HCT116 (cell line): ENCODE results near the gene SENP6. TPM values are rescaled to one million over a fixed set of nuclear protein-coding genes. Genes with fewer than 3 reads are reported as not detected.

ENCODE experiments used
- ATAC-seq: fragments of 200-7000 bp; cut with Tn5 transposase; 2 replicates; pipeline ENCODE4 v1.9.1; 2020; ENCODE audit warnings: mild to moderate bottlenecking, moderate library complexity
- BruUV-seq: library from RNA; stranded (reverse); fragments of 400-500 nt; replicated peaks from 2 replicates; lab custom pipeline; 2021; lab: Mats Ljungman, UMichigan
- CTCF ChIA-PET: fragments of 300-600 bp; sonication (Branson Sonifier 250); formaldehyde crosslinking; loops from one replicate; lab custom pipeline; 2021; ENCODE audit warnings: antibody characterized with exemption; lab: Charles Lee
- POLR2A ChIA-PET: fragments of 300-600, 350-600 bp; sonication (Branson Sonifier 250); formaldehyde crosslinking; loops from one replicate; lab custom pipeline; 2021; ENCODE audit warnings: antibody characterized with exemption; lab: Charles Lee
- RAD21 ChIA-PET, 2 experiments: fragments of 300-600 bp; sonication (Branson Sonifier 250); formaldehyde crosslinking; loops; one replicate each; lab custom pipeline; 2023; ENCODE audit warnings: low total read pairs in 2 of 2; ENCODE audit not compliant: uncharacterized antibody in 2 of 2, unreplicated experiment in 2 of 2, low non-redundant PET in 1 of 2; lab: Charles Lee
- DNase-seq: peaks from one replicate; pipeline ENCODE4 v3.0.0-alpha.2; 2010; ENCODE audit warnings: low read depth, low spot score
- H2AFZ ChIP-seq: fragments of 200-600 bp; shearing (Covaris generic), sonication (generic); 2 replicates; pipeline ENCODE4 v1.6.1; 2017; ENCODE audit warnings: low read depth, mixed run types, mixed read lengths, antibody characterized with exemption, low read length; ENCODE audit not compliant: poor library complexity, severe bottlenecking
- H3K27ac ChIP-seq: 2 replicates; pipeline ENCODE4 v1.5.1; 2012; ENCODE audit warnings: low read depth, low read length
- H3K27me3 ChIP-seq: fragments of 200-600 bp; sonication (generic); 2 replicates; pipeline ENCODE4 v1.6.1; 2016; ENCODE audit warnings: mixed run types, low read length, mixed read lengths; ENCODE audit not compliant: insufficient read depth
- H3K36me3 ChIP-seq, 2 experiments: fragments of 200-500 bp in 1 of 2; fragments of 200-600 bp in 1 of 2; sonication (Bioruptor generic) in 1 of 2; sonication (generic) in 1 of 2; 2 replicates each; pipeline versions ENCODE4 v1.5.1 to v1.6.1; 2014 to 2016; ENCODE audit warnings: low read length in 2 of 2, inconsistent platforms in 1 of 2, mixed read lengths in 1 of 2, mixed run types in 1 of 2; ENCODE audit not compliant: insufficient read depth in 2 of 2, control insufficient read depth in 1 of 2
- H3K4me1 ChIP-seq, 2 experiments: fragments of 200-600 bp in 1 of 2; sonication (generic) in 1 of 2; 2 replicates each; pipeline versions ENCODE4 v1.5.1 to v1.6.1; 2012 to 2017; ENCODE audit warnings: low read length in 2 of 2, inconsistent platforms in 1 of 2, mild to moderate bottlenecking in 1 of 2, mixed read lengths in 1 of 2, mixed run types in 1 of 2, moderate library complexity in 1 of 2; ENCODE audit not compliant: insufficient read depth in 2 of 2, control insufficient read depth in 1 of 2
- H3K4me2 ChIP-seq: fragments of 200-600 bp; sonication (generic); 2 replicates; pipeline ENCODE4 v1.6.1; 2017; ENCODE audit warnings: mixed run types, low read length, mixed read lengths
- H3K4me3 ChIP-seq, 2 experiments: fragments of 200-600 bp in 1 of 2; sonication (generic) in 1 of 2; replicated peaks in 1 of 2; 2 replicates each; pipeline ENCODE4 v1.5.1; 2011 to 2016; ENCODE audit warnings: low read length in 2 of 2, control low read depth in 1 of 2, low read depth in 1 of 2, mild to moderate bottlenecking in 1 of 2, mixed read lengths in 1 of 2, mixed run types in 1 of 2
- H3K79me2 ChIP-seq: fragments of 200-600 bp; sonication (generic); 2 replicates; pipeline ENCODE4 v1.6.1; 2017; ENCODE audit warnings: mild to moderate bottlenecking, mixed run types, low read length, moderate library complexity, mixed read lengths; ENCODE audit not compliant: insufficient read depth
- H3K9ac ChIP-seq: fragments of 200-600 bp; sonication (generic); 2 replicates; pipeline ENCODE4 v1.6.1; 2016; ENCODE audit warnings: low read length, mixed read lengths
- H3K9me2 ChIP-seq: fragments of 200-600 bp; sonication (generic), shearing (Covaris generic); 2 replicates; pipeline ENCODE4 v1.6.1; 2017; ENCODE audit warnings: mixed run types, mild to moderate bottlenecking, moderate library complexity; ENCODE audit not compliant: insufficient read depth
- H3K9me3 ChIP-seq, 2 experiments: fragments of 200-500 bp in 1 of 2; fragments of 200-600 bp in 1 of 2; sonication (Bioruptor generic) in 1 of 2; sonication (generic) in 1 of 2; 2 replicates each; pipeline ENCODE4 v1.6.1; 2014 to 2017; ENCODE audit warnings: low read length in 2 of 2, mixed read lengths in 2 of 2, inconsistent platforms in 1 of 2, low read depth in 1 of 2, mild to moderate bottlenecking in 1 of 2, mixed run types in 1 of 2, moderate library complexity in 1 of 2; ENCODE audit not compliant: control insufficient read depth in 1 of 2, insufficient read depth in 1 of 2
- H4K20me1 ChIP-seq: fragments of 200-600 bp; sonication (generic), shearing (Covaris generic); 2 replicates; pipeline ENCODE4 v1.6.1; 2017; ENCODE audit warnings: mixed run types, mild to moderate bottlenecking, moderate library complexity; ENCODE audit not compliant: insufficient read depth
- CBX3 ChIP-seq: IDR thresholded peaks from 2 replicates; pipeline ENCODE4 v1.6.1; 2012; ENCODE audit warnings: low read depth
- CEBPB ChIP-seq: IDR thresholded peaks from 2 replicates; pipeline ENCODE4 v1.6.1; 2012; ENCODE audit warnings: low read depth
- CTCF ChIP-seq, 3 experiments: fragments of 200-600 bp in 1 of 3; sonication (generic) in 1 of 3; IDR thresholded peaks in 2 of 3; conservative IDR thresholded peaks in 1 of 3; 2 replicates each; pipeline ENCODE4 v1.5.1; 2012 to 2017; ENCODE audit warnings: low read depth in 2 of 3, low read length in 2 of 3, antibody characterized with exemption in 1 of 3, borderline replicate concordance in 1 of 3, control low read depth in 1 of 3, mild to moderate bottlenecking in 1 of 3, mixed read lengths in 1 of 3, mixed run types in 1 of 3, moderate library complexity in 1 of 3; ENCODE audit not compliant: insufficient read depth in 1 of 3
- EGR1 ChIP-seq: IDR thresholded peaks from 2 replicates; pipeline ENCODE4 v1.6.1; 2012; ENCODE audit warnings: low read depth
- ELF1 ChIP-seq: IDR thresholded peaks from 2 replicates; pipeline ENCODE4 v1.6.1; 2012; ENCODE audit warnings: low read depth, borderline replicate concordance
- EZH2 ChIP-seq: fragments of 200-600 bp; sonication (generic); IDR thresholded peaks from 2 replicates; pipeline ENCODE4 v1.6.1; 2017; ENCODE audit warnings: antibody characterized with exemption, mixed run types
- EZH2phosphoT487 ChIP-seq: fragments of 200-600 bp; IDR thresholded peaks from 2 replicates; pipeline ENCODE4 v1.6.1; 2018; ENCODE audit warnings: antibody characterized with exemption, borderline replicate concordance
- MAX ChIP-seq: IDR thresholded peaks from 2 replicates; pipeline ENCODE4 v1.6.1; 2012
- RAD21 ChIP-seq: IDR thresholded peaks from 2 replicates; pipeline ENCODE4 v1.6.1; 2012; ENCODE audit warnings: low read depth, mild to moderate bottlenecking
- SIN3A ChIP-seq: IDR thresholded peaks from 2 replicates; pipeline ENCODE4 v1.6.1; 2012; ENCODE audit warnings: low read depth
- SRF ChIP-seq: IDR thresholded peaks from 2 replicates; pipeline ENCODE4 v1.6.1; 2012; ENCODE audit warnings: low read depth
- YY1 ChIP-seq: IDR thresholded peaks from 2 replicates; pipeline ENCODE4 v1.6.1; 2011; ENCODE audit warnings: low read length, low read depth, moderate library complexity, mild to moderate bottlenecking; ENCODE audit not compliant: insufficient replicate concordance; ENCODE audit errors: extremely low read depth
- ZFX ChIP-seq: fragments of 450-650 bp; IDR thresholded peaks from 2 replicates; pipeline ENCODE4 v1.6.1; 2017
- ZNF274 ChIP-seq: fragments of 200-500 bp; sonication (Bioruptor generic); IDR thresholded peaks from 2 replicates; pipeline ENCODE4 v1.6.1; 2014; ENCODE audit warnings: mild to moderate bottlenecking, low read depth, low read length, inconsistent platforms
- intact Hi-C: fragments of 100-400 bp; cut with micrococcal nuclease; formaldehyde crosslinking; loops from 2 replicates; pipeline ENCODE4 v1.10.0; 2022
- total RNA-seq: library from RNA; stranded (reverse); gene quantifications from one replicate; pipeline ENCODE4 v1.2.1, GENCODE V29; 2021; ENCODE audit not compliant: unreplicated experiment
- TF ChIP-seq, protein P1 (sequence below): IDR thresholded peaks from 2 replicates; pipeline ENCODE4 v1.6.1; 2012
- TF ChIP-seq, protein P2 (sequence below): IDR thresholded peaks from 2 replicates; pipeline ENCODE4 v1.6.1; 2011; ENCODE audit warnings: mild to moderate bottlenecking, low read length, moderate library complexity; ENCODE audit not compliant: insufficient replicate concordance; ENCODE audit errors: extremely low read depth

The SENP6 gene
- total RNA-seq, 1 experiment from 2014 or later = 78.1 TPM

DNA sequence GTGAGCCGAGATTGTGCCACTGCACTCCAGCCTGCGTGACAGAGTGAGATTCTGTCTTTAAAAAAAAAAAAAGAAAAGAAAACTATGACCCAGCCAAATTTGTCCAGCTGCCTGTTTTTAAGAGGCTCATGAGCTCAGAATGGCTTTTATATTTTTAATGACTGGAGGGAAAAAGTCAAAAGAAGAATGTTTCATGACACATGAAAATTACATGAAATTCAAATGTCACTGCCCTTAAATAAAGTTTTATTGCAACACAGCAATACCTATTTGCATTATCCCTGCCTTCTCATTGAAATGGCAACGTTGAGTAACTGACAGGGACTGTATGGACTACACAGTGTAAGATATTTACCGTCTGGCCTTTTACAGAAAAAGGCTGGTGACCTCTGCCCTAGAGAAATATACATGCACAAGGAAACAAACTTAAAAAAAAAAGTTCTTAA lies 11.4 kb downstream of the SENP6 start:
- RAD21 ChIA-PET = no interaction called here
- Histone ChIP-seq H3K36me3 (no peaks in the 10 kb centered on the region), H3K9ac (no peak overlapping the region), H3K79me2 (peaks cover 100% of the 10 kb centered on the region), H3K9me3 (no peaks in the 10 kb centered on the region), H4K20me1 (peaks cover 10% of the 10 kb centered on the region; the same call in 1 of the 2 replicates), H3K4me2 (no peak overlapping the region), H3K27me3 (no peaks in the 10 kb centered on the region), H3K27ac (no peak overlapping the region), H2AFZ (no peak overlapping the region), H3K4me3 (no peak overlapping the region), H3K9me2 (no peaks in the 10 kb centered on the region), H3K4me1 (peaks cover 16 to 29% of the 10 kb centered on the region in 2 experiments)
- DNase-seq (no peak), ATAC-seq (no peak)
- POLR2A ChIA-PET = no interaction called here
- intact Hi-C loops = no loop called here
- TF ChIP-seq, protein P1, sequence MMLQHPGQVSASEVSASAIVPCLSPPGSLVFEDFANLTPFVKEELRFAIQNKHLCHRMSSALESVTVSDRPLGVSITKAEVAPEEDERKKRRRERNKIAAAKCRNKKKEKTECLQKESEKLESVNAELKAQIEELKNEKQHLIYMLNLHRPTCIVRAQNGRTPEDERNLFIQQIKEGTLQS = no peak
- TF ChIP-seq YY1 (no peak), ELF1 (no peak), CBX3 (no peak), ZFX (no peak), RAD21 (no peak), EGR1 (no peak), CTCF (IDR thresholded peaks at IDR 0.05 in 2 of 3, conservative IDR thresholded peaks at IDR 0.05 in 1 of 3; ENCODE audit: borderline replicate concordance in 1 of 3, insufficient read depth in 1 of 3, low read depth in 2 of 3, low read length in 2 of 3) (no peak), EZH2phosphoT487 (no peak), SRF (no peak), MAX (no peak), CEBPB (no peak), SIN3A (no peak), EZH2 (no peak), ZNF274 (no peak)
- TF ChIP-seq, protein P2, sequence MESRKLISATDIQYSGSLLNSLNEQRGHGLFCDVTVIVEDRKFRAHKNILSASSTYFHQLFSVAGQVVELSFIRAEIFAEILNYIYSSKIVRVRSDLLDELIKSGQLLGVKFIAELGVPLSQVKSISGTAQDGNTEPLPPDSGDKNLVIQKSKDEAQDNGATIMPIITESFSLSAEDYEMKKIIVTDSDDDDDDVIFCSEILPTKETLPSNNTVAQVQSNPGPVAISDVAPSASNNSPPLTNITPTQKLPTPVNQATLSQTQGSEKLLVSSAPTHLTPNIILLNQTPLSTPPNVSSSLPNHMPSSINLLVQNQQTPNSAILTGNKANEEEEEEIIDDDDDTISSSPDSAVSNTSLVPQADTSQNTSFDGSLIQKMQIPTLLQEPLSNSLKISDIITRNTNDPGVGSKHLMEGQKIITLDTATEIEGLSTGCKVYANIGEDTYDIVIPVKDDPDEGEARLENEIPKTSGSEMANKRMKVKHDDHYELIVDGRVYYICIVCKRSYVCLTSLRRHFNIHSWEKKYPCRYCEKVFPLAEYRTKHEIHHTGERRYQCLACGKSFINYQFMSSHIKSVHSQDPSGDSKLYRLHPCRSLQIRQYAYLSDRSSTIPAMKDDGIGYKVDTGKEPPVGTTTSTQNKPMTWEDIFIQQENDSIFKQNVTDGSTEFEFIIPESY = no peak
- CTCF ChIA-PET = no interaction called here
- no TSS peak for BruUV-seq
